ENCODE data around the gene BTBD9.

BTBD9 gene

GRCh38 chr6:38484656-38485055, 155.1 kb downstream of the BTBD9 start:
- Histone ChIP-seq H3K27ac (ENCODE audit: low read length) (no peak overlapping the region), H3K79me2 (ENCODE audit: insufficient read depth, low read length) (no peaks in the 10 kb centered on the region), H3K36me3 (ENCODE audit: insufficient read depth, low read length) (no peaks in the 10 kb centered on the region), H4K20me1 (ENCODE audit: insufficient read depth, low read length) (no peaks in the 10 kb centered on the region), H3K4me1 (ENCODE audit: insufficient read depth, low read length) (no peaks in the 10 kb centered on the region), H3K9ac (ENCODE audit: low read depth, low read length) (no peak overlapping the region), H3K4me3 (ENCODE audit: low read depth in 1 of 2, low read length in 2 of 2) (no peak overlapping the region), H3K27me3 (ENCODE audit: insufficient read depth, low read length, poor library complexity) (no peaks in the 10 kb centered on the region), H3K4me2 (ENCODE audit: insufficient read depth, low read length) (no peak overlapping the region), H2AFZ (ENCODE audit: low read depth, low read length) (no peak overlapping the region), H3K9me3 (ENCODE audit: insufficient read depth, low read length, severe bottlenecking) (no peaks in the 10 kb centered on the region)
- no peak for ATAC-seq (ENCODE audit: insufficient read depth, low read depth)
- no peak for TF ChIP-seq EZH2 (IDR thresholded peaks at IDR 0.05; ENCODE audit: borderline replicate concordance, low read depth, low read length, severe bottlenecking)
- TF ChIP-seq, protein P1, sequence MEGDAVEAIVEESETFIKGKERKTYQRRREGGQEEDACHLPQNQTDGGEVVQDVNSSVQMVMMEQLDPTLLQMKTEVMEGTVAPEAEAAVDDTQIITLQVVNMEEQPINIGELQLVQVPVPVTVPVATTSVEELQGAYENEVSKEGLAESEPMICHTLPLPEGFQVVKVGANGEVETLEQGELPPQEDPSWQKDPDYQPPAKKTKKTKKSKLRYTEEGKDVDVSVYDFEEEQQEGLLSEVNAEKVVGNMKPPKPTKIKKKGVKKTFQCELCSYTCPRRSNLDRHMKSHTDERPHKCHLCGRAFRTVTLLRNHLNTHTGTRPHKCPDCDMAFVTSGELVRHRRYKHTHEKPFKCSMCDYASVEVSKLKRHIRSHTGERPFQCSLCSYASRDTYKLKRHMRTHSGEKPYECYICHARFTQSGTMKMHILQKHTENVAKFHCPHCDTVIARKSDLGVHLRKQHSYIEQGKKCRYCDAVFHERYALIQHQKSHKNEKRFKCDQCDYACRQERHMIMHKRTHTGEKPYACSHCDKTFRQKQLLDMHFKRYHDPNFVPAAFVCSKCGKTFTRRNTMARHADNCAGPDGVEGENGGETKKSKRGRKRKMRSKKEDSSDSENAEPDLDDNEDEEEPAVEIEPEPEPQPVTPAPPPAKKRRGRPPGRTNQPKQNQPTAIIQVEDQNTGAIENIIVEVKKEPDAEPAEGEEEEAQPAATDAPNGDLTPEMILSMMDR (IDR thresholded peaks at IDR 0.05; ENCODE audit: borderline replicate concordance, extremely low read depth, low read length, poor library complexity, severe bottlenecking), result no peak
- no peak for DNase-seq

GRCh38 chr6:38483526-38483925, 156.2 kb downstream of the BTBD9 start:
- H3K36me3 ChIP-seq (ENCODE audit: insufficient read depth, low read length), result no peaks in the 10 kb centered on the region
- no peak overlapping the region for H3K4me2 ChIP-seq (ENCODE audit: insufficient read depth, low read length)
- no peak overlapping the region for H2AFZ ChIP-seq (ENCODE audit: low read depth, low read length)
- no peak overlapping the region for H3K27ac ChIP-seq (ENCODE audit: low read length)
- no peak overlapping the region for H3K4me3 ChIP-seq (ENCODE audit: low read depth in 1 of 2, low read length in 2 of 2)
- ATAC-seq (ENCODE audit: insufficient read depth, low read depth) (no peak), DNase-seq (no peak)
- H3K9me3 ChIP-seq (ENCODE audit: insufficient read depth, low read length, severe bottlenecking), result no peaks in the 10 kb centered on the region
- no peaks in the 10 kb centered on the region for H3K4me1 ChIP-seq (ENCODE audit: insufficient read depth, low read length)
- H4K20me1 ChIP-seq (ENCODE audit: insufficient read depth, low read length), result no peaks in the 10 kb centered on the region
- no peaks in the 10 kb centered on the region for H3K27me3 ChIP-seq (ENCODE audit: insufficient read depth, low read length, poor library complexity)
- TF ChIP-seq, protein P1 (IDR thresholded peaks at IDR 0.05; ENCODE audit: borderline replicate concordance, extremely low read depth, low read length, poor library complexity, severe bottlenecking), result no peak
- TF ChIP-seq EZH2 (IDR thresholded peaks at IDR 0.05; ENCODE audit: borderline replicate concordance, low read depth, low read length, severe bottlenecking), result no peak
- no peak overlapping the region for H3K9ac ChIP-seq (ENCODE audit: low read depth, low read length)
- no peaks in the 10 kb centered on the region for H3K79me2 ChIP-seq (ENCODE audit: insufficient read depth, low read length)

GRCh38 chr6:38482466-38482865, 157.3 kb downstream of the BTBD9 start:
- Histone ChIP-seq H3K36me3 (ENCODE audit: insufficient read depth, low read length) (no peaks in the 10 kb centered on the region), H3K4me3 (ENCODE audit: low read depth in 1 of 2, low read length in 2 of 2) (no peak overlapping the region), H4K20me1 (ENCODE audit: insufficient read depth, low read length) (no peaks in the 10 kb centered on the region), H3K79me2 (ENCODE audit: insufficient read depth, low read length) (no peaks in the 10 kb centered on the region), H3K27me3 (ENCODE audit: insufficient read depth, low read length, poor library complexity) (no peaks in the 10 kb centered on the region), H3K4me2 (ENCODE audit: insufficient read depth, low read length) (no peak overlapping the region), H3K9ac (ENCODE audit: low read depth, low read length) (no peak overlapping the region), H3K9me3 (ENCODE audit: insufficient read depth, low read length, severe bottlenecking) (no peaks in the 10 kb centered on the region), H3K27ac (ENCODE audit: low read length) (no peak overlapping the region), H3K4me1 (ENCODE audit: insufficient read depth, low read length) (no peaks in the 10 kb centered on the region), H2AFZ (ENCODE audit: low read depth, low read length) (no peak overlapping the region)
- DNase-seq (no peak), ATAC-seq (ENCODE audit: insufficient read depth, low read depth) (no peak)
- no peak for TF ChIP-seq EZH2 (IDR thresholded peaks at IDR 0.05; ENCODE audit: borderline replicate concordance, low read depth, low read length, severe bottlenecking)
- TF ChIP-seq, protein P1 (IDR thresholded peaks at IDR 0.05; ENCODE audit: borderline replicate concordance, extremely low read depth, low read length, poor library complexity, severe bottlenecking), result no peak

- Histone ChIP-seq H3K36me3 (ENCODE audit: insufficient read depth, low read length) (no peaks in the 10 kb centered on the region), H3K4me1 (ENCODE audit: insufficient read depth, low read length) (no peaks in the 10 kb centered on the region), H3K27me3 (ENCODE audit: insufficient read depth, low read length, poor library complexity) (no peaks in the 10 kb centered on the region), H2AFZ (ENCODE audit: low read depth, low read length) (no peak overlapping the region), H3K9me3 (ENCODE audit: insufficient read depth, low read length, severe bottlenecking) (no peaks in the 10 kb centered on the region), H3K4me3 (ENCODE audit: low read depth in 1 of 2, low read length in 2 of 2) (no peak overlapping the region), H3K79me2 (ENCODE audit: insufficient read depth, low read length) (no peaks in the 10 kb centered on the region), H3K4me2 (ENCODE audit: insufficient read depth, low read length) (no peak overlapping the region), H3K9ac (ENCODE audit: low read depth, low read length) (no peak overlapping the region), H3K27ac (ENCODE audit: low read length) (no peak overlapping the region), H4K20me1 (ENCODE audit: insufficient read depth, low read length) (no peaks in the 10 kb centered on the region)
- no peak for DNase-seq
- TF ChIP-seq, protein P1 (IDR thresholded peaks at IDR 0.05; ENCODE audit: borderline replicate concordance, extremely low read depth, low read length, poor library complexity, severe bottlenecking), result no peak
- ATAC-seq (ENCODE audit: insufficient read depth, low read depth), result no peak
These were observed 157.9 kb downstream of the BTBD9 start for GRCh38 chr6:38481851-38482250.

Data from DND-41 (cell line).